MM.1S (cell line): ENCODE results near the gene PITRM1.

Source experiments
- EZH2 ChIP-seq: fragments of 300-600 bp; sonication (generic); optimal IDR thresholded peaks from 2 replicates; pipeline ENCODE3; 2017; ENCODE audit warnings: low read depth, mild to moderate bottlenecking, antibody characterized with exemption, low read length, mixed read lengths
- TF ChIP-seq, protein P1 (sequence below): fragments of 300-600 bp; sonication (generic); IDR thresholded peaks from 2 replicates; pipeline ENCODE4 v1.5.1; 2016; ENCODE audit warnings: antibody characterized with exemption, low read length, mixed read lengths

DNA sequence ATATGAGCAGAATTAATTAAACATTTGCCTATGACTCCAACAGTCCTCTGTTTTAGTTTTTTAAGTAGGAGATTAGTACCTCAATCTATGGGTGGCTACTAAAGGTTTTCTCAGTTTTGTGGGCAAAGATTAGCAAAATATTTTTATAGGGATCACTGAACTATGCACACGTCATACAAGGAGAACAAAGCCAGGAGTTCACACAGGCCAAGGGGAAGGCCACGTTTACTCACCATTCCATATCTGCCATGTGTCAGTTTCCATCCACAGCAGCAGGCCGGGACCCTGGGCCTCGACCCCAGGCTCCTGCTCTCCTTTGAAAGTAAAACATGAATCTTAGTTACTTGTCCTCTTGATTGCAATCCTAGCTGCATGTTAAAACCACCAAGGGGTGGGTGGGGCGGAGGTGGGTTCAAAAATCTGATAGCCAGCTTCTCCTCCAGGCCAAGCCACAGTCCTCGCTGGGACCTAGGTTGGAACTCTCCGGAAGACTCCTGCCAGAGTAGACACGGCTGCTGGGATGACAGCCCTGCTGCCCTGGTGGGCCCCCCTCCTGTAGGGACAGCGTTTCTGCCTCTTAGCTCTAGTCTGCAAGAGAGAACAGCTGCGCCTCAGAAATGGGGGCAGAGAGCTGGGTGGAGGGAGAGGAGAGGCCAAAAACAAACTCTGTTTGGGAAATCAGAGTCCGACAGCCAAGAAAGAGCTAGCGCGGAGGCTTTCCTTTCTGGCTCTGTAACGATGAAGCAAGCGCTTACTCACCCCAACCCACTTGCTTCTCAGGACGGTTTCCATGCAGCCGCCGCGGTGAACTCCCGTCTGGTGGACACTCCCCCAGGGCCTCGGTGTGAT lies 35.6 kb downstream of the PITRM1 start:
- TF ChIP-seq, protein P1, sequence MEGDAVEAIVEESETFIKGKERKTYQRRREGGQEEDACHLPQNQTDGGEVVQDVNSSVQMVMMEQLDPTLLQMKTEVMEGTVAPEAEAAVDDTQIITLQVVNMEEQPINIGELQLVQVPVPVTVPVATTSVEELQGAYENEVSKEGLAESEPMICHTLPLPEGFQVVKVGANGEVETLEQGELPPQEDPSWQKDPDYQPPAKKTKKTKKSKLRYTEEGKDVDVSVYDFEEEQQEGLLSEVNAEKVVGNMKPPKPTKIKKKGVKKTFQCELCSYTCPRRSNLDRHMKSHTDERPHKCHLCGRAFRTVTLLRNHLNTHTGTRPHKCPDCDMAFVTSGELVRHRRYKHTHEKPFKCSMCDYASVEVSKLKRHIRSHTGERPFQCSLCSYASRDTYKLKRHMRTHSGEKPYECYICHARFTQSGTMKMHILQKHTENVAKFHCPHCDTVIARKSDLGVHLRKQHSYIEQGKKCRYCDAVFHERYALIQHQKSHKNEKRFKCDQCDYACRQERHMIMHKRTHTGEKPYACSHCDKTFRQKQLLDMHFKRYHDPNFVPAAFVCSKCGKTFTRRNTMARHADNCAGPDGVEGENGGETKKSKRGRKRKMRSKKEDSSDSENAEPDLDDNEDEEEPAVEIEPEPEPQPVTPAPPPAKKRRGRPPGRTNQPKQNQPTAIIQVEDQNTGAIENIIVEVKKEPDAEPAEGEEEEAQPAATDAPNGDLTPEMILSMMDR = no peak
- TF ChIP-seq EZH2 = no peak
